A549 (cell line): ENCODE measurements around the gene FAM72A.
"Not testable (repeated sequence)": the region's sequence is repeated elsewhere in the genome, so short reads cannot be mapped to it uniquely, and the experiment has no call there.

Experiments used
- HDAC2 ChIP-seq: fragments of 200-600 bp; sonication (generic); IDR thresholded peaks from 2 replicates; pipeline ENCODE4 v1.6.1; 2016
- POLR2A ChIP-seq: IDR thresholded peaks from 2 replicates; pipeline ENCODE4 v1.6.1; 2012; ENCODE audit warnings: mild to moderate bottlenecking, low read length
- POLR2AphosphoS2 ChIP-seq: conservative IDR thresholded peaks from 2 replicates; pipeline ENCODE4 v1.6.1; 2012; ENCODE audit warnings: low read length, improper control_type of control experiment, inconsistent platforms
- RFX5 ChIP-seq: fragments of 450-650 bp; IDR thresholded peaks from 2 replicates; pipeline ENCODE4 v1.7.1; 2014; ENCODE audit warnings: antibody characterized with exemption, mild to moderate bottlenecking, moderate library complexity
- RNF2 ChIP-seq: fragments of 200-600 bp; sonication (generic); IDR thresholded peaks from 2 replicates; pipeline ENCODE4 v1.6.1; 2016; ENCODE audit warnings: low read depth, mild to moderate bottlenecking, antibody characterized with exemption, moderate library complexity, borderline replicate concordance
- ZSCAN20 ChIP-seq: fragments of 250-450 bp; sonication (Bioruptor Pico); IDR thresholded peaks from 2 replicates; pipeline ENCODE4 v1.8.0; 2022; ENCODE audit warnings: mild to moderate bottlenecking, moderate library complexity
- TF ChIP-seq, protein P1 (sequence below): fragments of 250-450 bp; sonication (Bioruptor Pico); IDR thresholded peaks from 2 replicates; pipeline ENCODE4 v1.5.0; 2021; ENCODE audit warnings: mild to moderate bottlenecking, moderate library complexity, borderline replicate concordance
- TF ChIP-seq, protein P2 (sequence below): fragments of 450-650 bp; IDR thresholded peaks from 2 replicates; pipeline ENCODE4 v1.6.1; 2014; ENCODE audit warnings: antibody characterized with exemption
- TF ChIP-seq, protein P3 (sequence below): fragments of >200 bp; sonication (Bioruptor Twin); formaldehyde crosslinking; IDR thresholded peaks from 3 replicates; pipeline ENCODE4 v1.5.1; 2016
- TF ChIP-seq, protein P4 (sequence below): fragments of 200-600 bp; sonication (generic); IDR thresholded peaks from 2 replicates; pipeline ENCODE4 v1.6.1; 2016; ENCODE audit warnings: antibody characterized with exemption, mild to moderate bottlenecking, moderate library complexity
- TF ChIP-seq, protein P5 (sequence below): fragments of >200 bp; sonication (Bioruptor Twin); formaldehyde crosslinking; IDR thresholded peaks from 3 replicates; pipeline ENCODE4 v1.6.1; 2016
- TF ChIP-seq, protein P6 (sequence below): IDR thresholded peaks from 2 replicates; pipeline ENCODE4 v1.6.1; 2012

DNA sequence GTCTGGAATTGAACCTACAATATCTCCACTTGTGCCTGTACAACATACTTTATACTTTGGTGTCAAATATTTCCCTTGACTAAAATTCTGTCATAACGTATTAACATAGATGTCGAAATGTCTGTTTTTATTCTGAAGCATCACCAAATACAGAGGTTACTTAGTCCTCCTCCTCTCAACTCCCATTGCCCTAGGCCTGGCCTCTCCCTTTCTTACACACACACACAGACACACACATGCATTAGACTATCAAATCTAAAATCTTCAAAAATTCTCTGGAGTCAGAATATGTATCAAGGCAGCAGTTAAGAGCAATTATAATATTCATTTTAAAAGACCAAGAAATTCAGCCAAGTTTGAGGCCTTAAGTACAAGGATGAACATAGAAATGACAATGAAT lies 7.5 kb downstream of the FAM72A start:
- TF ChIP-seq RFX5; POLR2AphosphoS2; ZSCAN20 (CRISPR knock-in tag); HDAC2; POLR2A; RNF2: not testable (repeated sequence)
- TF ChIP-seq, protein P1, sequence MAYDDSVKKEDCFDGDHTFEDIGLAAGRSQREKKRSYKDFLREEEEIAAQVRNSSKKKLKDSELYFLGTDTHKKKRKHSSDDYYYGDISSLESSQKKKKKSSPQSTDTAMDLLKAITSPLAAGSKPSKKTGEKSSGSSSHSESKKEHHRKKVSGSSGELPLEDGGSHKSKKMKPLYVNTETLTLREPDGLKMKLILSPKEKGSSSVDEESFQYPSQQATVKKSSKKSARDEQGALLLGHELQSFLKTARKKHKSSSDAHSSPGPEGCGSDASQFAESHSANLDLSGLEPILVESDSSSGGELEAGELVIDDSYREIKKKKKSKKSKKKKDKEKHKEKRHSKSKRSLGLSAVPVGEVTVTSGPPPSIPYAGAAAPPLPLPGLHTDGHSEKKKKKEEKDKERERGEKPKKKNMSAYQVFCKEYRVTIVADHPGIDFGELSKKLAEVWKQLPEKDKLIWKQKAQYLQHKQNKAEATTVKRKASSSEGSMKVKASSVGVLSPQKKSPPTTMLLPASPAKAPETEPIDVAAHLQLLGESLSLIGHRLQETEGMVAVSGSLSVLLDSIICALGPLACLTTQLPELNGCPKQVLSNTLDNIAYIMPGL (CRISPR knock-in tag) = not testable (repeated sequence)
- TF ChIP-seq, protein P2, sequence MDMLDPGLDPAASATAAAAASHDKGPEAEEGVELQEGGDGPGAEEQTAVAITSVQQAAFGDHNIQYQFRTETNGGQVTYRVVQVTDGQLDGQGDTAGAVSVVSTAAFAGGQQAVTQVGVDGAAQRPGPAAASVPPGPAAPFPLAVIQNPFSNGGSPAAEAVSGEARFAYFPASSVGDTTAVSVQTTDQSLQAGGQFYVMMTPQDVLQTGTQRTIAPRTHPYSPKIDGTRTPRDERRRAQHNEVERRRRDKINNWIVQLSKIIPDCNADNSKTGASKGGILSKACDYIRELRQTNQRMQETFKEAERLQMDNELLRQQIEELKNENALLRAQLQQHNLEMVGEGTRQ = not testable (repeated sequence)
- TF ChIP-seq, protein P3, sequence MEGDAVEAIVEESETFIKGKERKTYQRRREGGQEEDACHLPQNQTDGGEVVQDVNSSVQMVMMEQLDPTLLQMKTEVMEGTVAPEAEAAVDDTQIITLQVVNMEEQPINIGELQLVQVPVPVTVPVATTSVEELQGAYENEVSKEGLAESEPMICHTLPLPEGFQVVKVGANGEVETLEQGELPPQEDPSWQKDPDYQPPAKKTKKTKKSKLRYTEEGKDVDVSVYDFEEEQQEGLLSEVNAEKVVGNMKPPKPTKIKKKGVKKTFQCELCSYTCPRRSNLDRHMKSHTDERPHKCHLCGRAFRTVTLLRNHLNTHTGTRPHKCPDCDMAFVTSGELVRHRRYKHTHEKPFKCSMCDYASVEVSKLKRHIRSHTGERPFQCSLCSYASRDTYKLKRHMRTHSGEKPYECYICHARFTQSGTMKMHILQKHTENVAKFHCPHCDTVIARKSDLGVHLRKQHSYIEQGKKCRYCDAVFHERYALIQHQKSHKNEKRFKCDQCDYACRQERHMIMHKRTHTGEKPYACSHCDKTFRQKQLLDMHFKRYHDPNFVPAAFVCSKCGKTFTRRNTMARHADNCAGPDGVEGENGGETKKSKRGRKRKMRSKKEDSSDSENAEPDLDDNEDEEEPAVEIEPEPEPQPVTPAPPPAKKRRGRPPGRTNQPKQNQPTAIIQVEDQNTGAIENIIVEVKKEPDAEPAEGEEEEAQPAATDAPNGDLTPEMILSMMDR = not testable (repeated sequence)
- TF ChIP-seq, protein P4, sequence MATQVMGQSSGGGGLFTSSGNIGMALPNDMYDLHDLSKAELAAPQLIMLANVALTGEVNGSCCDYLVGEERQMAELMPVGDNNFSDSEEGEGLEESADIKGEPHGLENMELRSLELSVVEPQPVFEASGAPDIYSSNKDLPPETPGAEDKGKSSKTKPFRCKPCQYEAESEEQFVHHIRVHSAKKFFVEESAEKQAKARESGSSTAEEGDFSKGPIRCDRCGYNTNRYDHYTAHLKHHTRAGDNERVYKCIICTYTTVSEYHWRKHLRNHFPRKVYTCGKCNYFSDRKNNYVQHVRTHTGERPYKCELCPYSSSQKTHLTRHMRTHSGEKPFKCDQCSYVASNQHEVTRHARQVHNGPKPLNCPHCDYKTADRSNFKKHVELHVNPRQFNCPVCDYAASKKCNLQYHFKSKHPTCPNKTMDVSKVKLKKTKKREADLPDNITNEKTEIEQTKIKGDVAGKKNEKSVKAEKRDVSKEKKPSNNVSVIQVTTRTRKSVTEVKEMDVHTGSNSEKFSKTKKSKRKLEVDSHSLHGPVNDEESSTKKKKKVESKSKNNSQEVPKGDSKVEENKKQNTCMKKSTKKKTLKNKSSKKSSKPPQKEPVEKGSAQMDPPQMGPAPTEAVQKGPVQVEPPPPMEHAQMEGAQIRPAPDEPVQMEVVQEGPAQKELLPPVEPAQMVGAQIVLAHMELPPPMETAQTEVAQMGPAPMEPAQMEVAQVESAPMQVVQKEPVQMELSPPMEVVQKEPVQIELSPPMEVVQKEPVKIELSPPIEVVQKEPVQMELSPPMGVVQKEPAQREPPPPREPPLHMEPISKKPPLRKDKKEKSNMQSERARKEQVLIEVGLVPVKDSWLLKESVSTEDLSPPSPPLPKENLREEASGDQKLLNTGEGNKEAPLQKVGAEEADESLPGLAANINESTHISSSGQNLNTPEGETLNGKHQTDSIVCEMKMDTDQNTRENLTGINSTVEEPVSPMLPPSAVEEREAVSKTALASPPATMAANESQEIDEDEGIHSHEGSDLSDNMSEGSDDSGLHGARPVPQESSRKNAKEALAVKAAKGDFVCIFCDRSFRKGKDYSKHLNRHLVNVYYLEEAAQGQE = not testable (repeated sequence)
- TF ChIP-seq, protein P5, sequence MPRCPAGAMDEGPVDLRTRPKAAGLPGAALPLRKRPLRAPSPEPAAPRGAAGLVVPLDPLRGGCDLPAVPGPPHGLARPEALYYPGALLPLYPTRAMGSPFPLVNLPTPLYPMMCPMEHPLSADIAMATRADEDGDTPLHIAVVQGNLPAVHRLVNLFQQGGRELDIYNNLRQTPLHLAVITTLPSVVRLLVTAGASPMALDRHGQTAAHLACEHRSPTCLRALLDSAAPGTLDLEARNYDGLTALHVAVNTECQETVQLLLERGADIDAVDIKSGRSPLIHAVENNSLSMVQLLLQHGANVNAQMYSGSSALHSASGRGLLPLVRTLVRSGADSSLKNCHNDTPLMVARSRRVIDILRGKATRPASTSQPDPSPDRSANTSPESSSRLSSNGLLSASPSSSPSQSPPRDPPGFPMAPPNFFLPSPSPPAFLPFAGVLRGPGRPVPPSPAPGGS = not testable (repeated sequence)
- TF ChIP-seq, protein P6, sequence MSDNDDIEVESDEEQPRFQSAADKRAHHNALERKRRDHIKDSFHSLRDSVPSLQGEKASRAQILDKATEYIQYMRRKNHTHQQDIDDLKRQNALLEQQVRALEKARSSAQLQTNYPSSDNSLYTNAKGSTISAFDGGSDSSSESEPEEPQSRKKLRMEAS = not testable (repeated sequence)
